ENCODE results near the gene SDCCAG8. TPM values are rescaled to one million over a fixed set of nuclear protein-coding genes. Genes with fewer than 3 reads are reported as not detected.

The SDCCAG8 gene
- total RNA-seq, 3 donors from 2014 or later (not counting 1 experiment from before 2014, with no cell fraction given) = 17.8 to 28.3 (median 21.2) TPM

- ATAC-seq = peak; percentile 49 to 72 (median 68)
- H3K9me3 ChIP-seq (ENCODE audit: control insufficient read depth, insufficient read depth, low read length) = no peaks in the 10 kb centered on the region
- no peak overlapping the region for H3K4me3 ChIP-seq (ENCODE audit: low read length)
- 33% methylated on average over 1 of the region's 3 CpGs for WGBS (ENCODE audit: insufficient coverage)
- H3K27ac ChIP-seq (ENCODE audit: low read length) = no peak overlapping the region
- H3K27me3 ChIP-seq (ENCODE audit: control insufficient read depth, insufficient read depth, low read length) = no peaks in the 10 kb centered on the region
- H3K36me3 ChIP-seq (ENCODE audit: control insufficient read depth, insufficient read depth, low read length) = no peaks in the 10 kb centered on the region
- TF ChIP-seq CTCF (IDR thresholded peaks at IDR 0.05) = no peak
- H3K9me3 Mint-ChIP-seq = no peaks in the 10 kb centered on the region
- H3K36me3 Mint-ChIP-seq = no peaks in the 10 kb centered on the region
- H3K4me3 Mint-ChIP-seq = no peak overlapping the region
- H3K27ac Mint-ChIP-seq = peak overlapping the region in 1 of 2 donors; percentile 68
- H3K4me1 Mint-ChIP-seq = peaks cover 5 to 15% of the 10 kb centered on the region in 2 donors
- intact Hi-C loops (cut with micrococcal nuclease) = no loop called here
- H3K4me1 ChIP-seq (ENCODE audit: control insufficient read depth, insufficient read depth, low read length) = peaks cover 3% of the 10 kb centered on the region
- peak in 1 of 2 donors; percentile 7 for DNase-seq
- H3K27me3 Mint-ChIP-seq (ENCODE audit: low read depth in 2 of 2) = no peaks in the 10 kb centered on the region
Measured at GRCh38 chr1:243447347-243447746, 191.5 kb downstream of the SDCCAG8 start.

- Histone ChIP-seq H3K9me3 (ENCODE audit: control insufficient read depth, insufficient read depth, low read length) (no peaks in the 10 kb centered on the region), H3K4me1 (ENCODE audit: control insufficient read depth, insufficient read depth, low read length) (peaks cover 3% of the 10 kb centered on the region), H3K27ac (ENCODE audit: low read length) (no peak overlapping the region), H3K4me3 (ENCODE audit: low read length) (no peak overlapping the region), H3K27me3 (ENCODE audit: control insufficient read depth, insufficient read depth, low read length) (no peaks in the 10 kb centered on the region), H3K36me3 (ENCODE audit: control insufficient read depth, insufficient read depth, low read length) (no peaks in the 10 kb centered on the region)
- H3K4me1 Mint-ChIP-seq = peaks cover 5 to 14% of the 10 kb centered on the region in 2 donors
- no peak for DNase-seq
- ATAC-seq = peak in 1 of 3 donors; percentile 12
- no peaks in the 10 kb centered on the region for H3K36me3 Mint-ChIP-seq
- H3K27ac Mint-ChIP-seq = peak overlapping the region in 1 of 2 donors; percentile 20
- intact Hi-C loops (cut with micrococcal nuclease) = no loop called here
- no peak for TF ChIP-seq CTCF (IDR thresholded peaks at IDR 0.05)
- no peaks in the 10 kb centered on the region for H3K9me3 Mint-ChIP-seq
- no peak overlapping the region for H3K4me3 Mint-ChIP-seq
- 46% methylated on average over 4 of the region's 4 CpGs for WGBS (ENCODE audit: insufficient coverage)
- no peaks in the 10 kb centered on the region for H3K27me3 Mint-ChIP-seq (ENCODE audit: low read depth in 2 of 2)
Measured at GRCh38 chr1:243447844-243448243, 192.0 kb downstream of the SDCCAG8 start.

GRCh38 chr1:243449373-243449772, 193.5 kb downstream of the SDCCAG8 start:
- no peaks in the 10 kb centered on the region for H3K27me3 Mint-ChIP-seq (ENCODE audit: low read depth in 2 of 2)
- H3K9me3 Mint-ChIP-seq = no peaks in the 10 kb centered on the region
- H3K4me1 Mint-ChIP-seq = peaks cover 5 to 10% of the 10 kb centered on the region in 2 donors
- H3K36me3 Mint-ChIP-seq = no peaks in the 10 kb centered on the region
- intact Hi-C loops (cut with micrococcal nuclease) = no loop called here
- no peak overlapping the region for H3K4me3 ChIP-seq (ENCODE audit: low read length)
- no peaks in the 10 kb centered on the region for H3K27me3 ChIP-seq (ENCODE audit: control insufficient read depth, insufficient read depth, low read length)
- DNase-seq (no peak), ATAC-seq (no peak)
- no peaks in the 10 kb centered on the region for H3K9me3 ChIP-seq (ENCODE audit: control insufficient read depth, insufficient read depth, low read length)
- 92% methylated on average over 6 of the region's 6 CpGs for WGBS (ENCODE audit: insufficient coverage)
- no peak overlapping the region for H3K27ac Mint-ChIP-seq
- no peak for TF ChIP-seq CTCF (IDR thresholded peaks at IDR 0.05)
- H3K4me3 Mint-ChIP-seq = no peak overlapping the region
- peaks cover 3% of the 10 kb centered on the region for H3K4me1 ChIP-seq (ENCODE audit: control insufficient read depth, insufficient read depth, low read length)
- H3K27ac ChIP-seq (ENCODE audit: low read length) = no peak overlapping the region
- H3K36me3 ChIP-seq (ENCODE audit: control insufficient read depth, insufficient read depth, low read length) = no peaks in the 10 kb centered on the region

- H3K4me3 Mint-ChIP-seq = no peak overlapping the region
- no peak overlapping the region for H3K27ac ChIP-seq (ENCODE audit: low read length)
- peaks cover 5 to 10% of the 10 kb centered on the region in 2 donors for H3K4me1 Mint-ChIP-seq
- H3K27me3 ChIP-seq (ENCODE audit: control insufficient read depth, insufficient read depth, low read length) = no peaks in the 10 kb centered on the region
- H3K27ac Mint-ChIP-seq = no peak overlapping the region
- H3K27me3 Mint-ChIP-seq (ENCODE audit: low read depth in 2 of 2) = no peaks in the 10 kb centered on the region
- DNase-seq = no peak
- H3K9me3 Mint-ChIP-seq = no peaks in the 10 kb centered on the region
- peaks cover 3% of the 10 kb centered on the region for H3K4me1 ChIP-seq (ENCODE audit: control insufficient read depth, insufficient read depth, low read length)
- no peaks in the 10 kb centered on the region for H3K9me3 ChIP-seq (ENCODE audit: control insufficient read depth, insufficient read depth, low read length)
- no peaks in the 10 kb centered on the region for H3K36me3 Mint-ChIP-seq
- no peak for ATAC-seq
- no peak for TF ChIP-seq CTCF (IDR thresholded peaks at IDR 0.05)
- 75% methylated on average over 2 of the region's 2 CpGs for WGBS (ENCODE audit: insufficient coverage)
- intact Hi-C loops (cut with micrococcal nuclease) = no loop called here
- no peak overlapping the region for H3K4me3 ChIP-seq (ENCODE audit: low read length)
- no peaks in the 10 kb centered on the region for H3K36me3 ChIP-seq (ENCODE audit: control insufficient read depth, insufficient read depth, low read length)
Measured at GRCh38 chr1:243452092-243452491, 196.3 kb downstream of the SDCCAG8 start.

Measured in natural killer cell (primary cell).